ENCODE data around the gene EIF3F.

The EIF3F gene

DNA sequence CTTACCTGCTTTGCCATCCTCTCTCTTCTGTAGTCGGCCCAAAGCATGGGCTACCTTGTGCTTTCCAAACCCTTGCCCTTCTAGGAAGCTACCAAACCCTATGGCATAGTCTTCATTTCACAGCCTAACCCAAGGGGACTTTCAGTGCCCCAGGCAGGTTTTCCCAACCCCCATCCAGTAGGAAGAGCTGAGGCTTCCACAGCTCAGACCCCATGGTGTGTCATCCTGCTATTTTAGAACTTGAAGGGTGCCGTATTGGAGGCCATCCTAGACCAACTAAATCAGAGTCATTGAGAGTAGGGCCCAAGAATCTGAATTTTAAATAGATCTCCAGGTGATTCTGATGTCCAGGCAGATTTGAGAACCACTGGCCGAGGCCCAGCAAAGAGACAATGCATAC is 61.9 kb downstream of the EIF3F start:
- TF ChIP-seq ZC3H10 (CRISPR knock-in tag; IDR thresholded peaks at IDR 0.05) (no peak), SNAI2 (CRISPR knock-in tag; IDR thresholded peaks at IDR 0.05) (no peak), ZFP30 (CRISPR knock-in tag; IDR thresholded peaks at IDR 0.05) (no peak), TCF4 (CRISPR knock-in tag; IDR thresholded peaks at IDR 0.05; ENCODE audit: borderline replicate concordance) (no peak), BACH2 (CRISPR knock-in tag; IDR thresholded peaks at IDR 0.05; ENCODE audit: borderline replicate concordance) (no peak), PPARA (CRISPR knock-in tag; IDR thresholded peaks at IDR 0.05; ENCODE audit: borderline replicate concordance) (no peak), ZNF70 (CRISPR knock-in tag; IDR thresholded peaks at IDR 0.05) (no peak), ZNF565 (CRISPR knock-in tag; conservative IDR thresholded peaks at IDR 0.05; ENCODE audit: low read depth) (no peak), RARB (CRISPR knock-in tag; IDR thresholded peaks at IDR 0.05) (no peak), TOX (CRISPR knock-in tag; IDR thresholded peaks at IDR 0.05; ENCODE audit: borderline replicate concordance) (no peak), GLIS3 (CRISPR knock-in tag; IDR thresholded peaks at IDR 0.05) (no peak), OSR1 (CRISPR knock-in tag; IDR thresholded peaks at IDR 0.05) (no peak), ARNTL (CRISPR knock-in tag; IDR thresholded peaks at IDR 0.05; ENCODE audit: borderline replicate concordance, low read depth) (no peak), CSDC2 (CRISPR knock-in tag; IDR thresholded peaks at IDR 0.05) (no peak), ESRRG (CRISPR knock-in tag; IDR thresholded peaks at IDR 0.05) (no peak)
- TF ChIP-seq, protein P1, sequence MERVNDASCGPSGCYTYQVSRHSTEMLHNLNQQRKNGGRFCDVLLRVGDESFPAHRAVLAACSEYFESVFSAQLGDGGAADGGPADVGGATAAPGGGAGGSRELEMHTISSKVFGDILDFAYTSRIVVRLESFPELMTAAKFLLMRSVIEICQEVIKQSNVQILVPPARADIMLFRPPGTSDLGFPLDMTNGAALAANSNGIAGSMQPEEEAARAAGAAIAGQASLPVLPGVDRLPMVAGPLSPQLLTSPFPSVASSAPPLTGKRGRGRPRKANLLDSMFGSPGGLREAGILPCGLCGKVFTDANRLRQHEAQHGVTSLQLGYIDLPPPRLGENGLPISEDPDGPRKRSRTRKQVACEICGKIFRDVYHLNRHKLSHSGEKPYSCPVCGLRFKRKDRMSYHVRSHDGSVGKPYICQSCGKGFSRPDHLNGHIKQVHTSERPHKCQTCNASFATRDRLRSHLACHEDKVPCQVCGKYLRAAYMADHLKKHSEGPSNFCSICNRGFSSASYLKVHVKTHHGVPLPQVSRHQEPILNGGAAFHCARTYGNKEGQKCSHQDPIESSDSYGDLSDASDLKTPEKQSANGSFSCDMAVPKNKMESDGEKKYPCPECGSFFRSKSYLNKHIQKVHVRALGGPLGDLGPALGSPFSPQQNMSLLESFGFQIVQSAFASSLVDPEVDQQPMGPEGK (CRISPR knock-in tag; IDR thresholded peaks at IDR 0.05; ENCODE audit: borderline replicate concordance): no peak
- TF ChIP-seq, protein P2, sequence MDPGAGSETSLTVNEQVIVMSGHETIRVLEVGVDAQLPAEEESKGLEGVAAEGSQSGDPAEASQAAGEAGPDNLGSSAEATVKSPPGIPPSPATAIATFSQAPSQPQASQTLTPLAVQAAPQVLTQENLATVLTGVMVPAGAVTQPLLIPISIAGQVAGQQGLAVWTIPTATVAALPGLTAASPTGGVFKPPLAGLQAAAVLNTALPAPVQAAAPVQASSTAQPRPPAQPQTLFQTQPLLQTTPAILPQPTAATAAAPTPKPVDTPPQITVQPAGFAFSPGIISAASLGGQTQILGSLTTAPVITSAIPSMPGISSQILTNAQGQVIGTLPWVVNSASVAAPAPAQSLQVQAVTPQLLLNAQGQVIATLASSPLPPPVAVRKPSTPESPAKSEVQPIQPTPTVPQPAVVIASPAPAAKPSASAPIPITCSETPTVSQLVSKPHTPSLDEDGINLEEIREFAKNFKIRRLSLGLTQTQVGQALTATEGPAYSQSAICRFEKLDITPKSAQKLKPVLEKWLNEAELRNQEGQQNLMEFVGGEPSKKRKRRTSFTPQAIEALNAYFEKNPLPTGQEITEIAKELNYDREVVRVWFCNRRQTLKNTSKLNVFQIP (CRISPR knock-in tag; IDR thresholded peaks at IDR 0.05; ENCODE audit: borderline replicate concordance, low read depth): no peak
- TF ChIP-seq, protein P3, sequence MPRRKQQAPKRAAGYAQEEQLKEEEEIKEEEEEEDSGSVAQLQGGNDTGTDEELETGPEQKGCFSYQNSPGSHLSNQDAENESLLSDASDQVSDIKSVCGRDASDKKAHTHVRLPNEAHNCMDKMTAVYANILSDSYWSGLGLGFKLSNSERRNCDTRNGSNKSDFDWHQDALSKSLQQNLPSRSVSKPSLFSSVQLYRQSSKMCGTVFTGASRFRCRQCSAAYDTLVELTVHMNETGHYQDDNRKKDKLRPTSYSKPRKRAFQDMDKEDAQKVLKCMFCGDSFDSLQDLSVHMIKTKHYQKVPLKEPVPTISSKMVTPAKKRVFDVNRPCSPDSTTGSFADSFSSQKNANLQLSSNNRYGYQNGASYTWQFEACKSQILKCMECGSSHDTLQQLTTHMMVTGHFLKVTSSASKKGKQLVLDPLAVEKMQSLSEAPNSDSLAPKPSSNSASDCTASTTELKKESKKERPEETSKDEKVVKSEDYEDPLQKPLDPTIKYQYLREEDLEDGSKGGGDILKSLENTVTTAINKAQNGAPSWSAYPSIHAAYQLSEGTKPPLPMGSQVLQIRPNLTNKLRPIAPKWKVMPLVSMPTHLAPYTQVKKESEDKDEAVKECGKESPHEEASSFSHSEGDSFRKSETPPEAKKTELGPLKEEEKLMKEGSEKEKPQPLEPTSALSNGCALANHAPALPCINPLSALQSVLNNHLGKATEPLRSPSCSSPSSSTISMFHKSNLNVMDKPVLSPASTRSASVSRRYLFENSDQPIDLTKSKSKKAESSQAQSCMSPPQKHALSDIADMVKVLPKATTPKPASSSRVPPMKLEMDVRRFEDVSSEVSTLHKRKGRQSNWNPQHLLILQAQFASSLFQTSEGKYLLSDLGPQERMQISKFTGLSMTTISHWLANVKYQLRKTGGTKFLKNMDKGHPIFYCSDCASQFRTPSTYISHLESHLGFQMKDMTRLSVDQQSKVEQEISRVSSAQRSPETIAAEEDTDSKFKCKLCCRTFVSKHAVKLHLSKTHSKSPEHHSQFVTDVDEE (CRISPR knock-in tag; IDR thresholded peaks at IDR 0.05): no peak
- no peak for ATAC-seq
